ENCODE measurements around the gene CXCR5. TPM values are rescaled to one million over a fixed set of nuclear protein-coding genes. Genes with fewer than 3 reads are reported as not detected.
"Not testable (repeated sequence)": the region's sequence is repeated elsewhere in the genome, so short reads cannot be mapped to it uniquely, and the experiment has no call there.

Gene CXCR5, protein sequence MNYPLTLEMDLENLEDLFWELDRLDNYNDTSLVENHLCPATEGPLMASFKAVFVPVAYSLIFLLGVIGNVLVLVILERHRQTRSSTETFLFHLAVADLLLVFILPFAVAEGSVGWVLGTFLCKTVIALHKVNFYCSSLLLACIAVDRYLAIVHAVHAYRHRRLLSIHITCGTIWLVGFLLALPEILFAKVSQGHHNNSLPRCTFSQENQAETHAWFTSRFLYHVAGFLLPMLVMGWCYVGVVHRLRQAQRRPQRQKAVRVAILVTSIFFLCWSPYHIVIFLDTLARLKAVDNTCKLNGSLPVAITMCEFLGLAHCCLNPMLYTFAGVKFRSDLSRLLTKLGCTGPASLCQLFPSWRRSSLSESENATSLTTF
- 10 to 100 TPM; 16.9 to 20.3 TPM for total RNA-seq

GRCh38 chr11:118883368-118884071 lies at the start of gene CXCR5:
Gene CXCR5, plus strand, starts transcription at chr11:118883892. Its CDS starts 50 bp downstream, at chr11:118883942.
- peaks cover 99% of the 10 kb centered on the region for H3K4me1 Mint-ChIP-seq (ENCODE audit: low read depth)
- ATAC-seq (replicated peaks in 1 of 2) (peak; percentile 74), DNase-seq (peak; percentile 59 to 75)
- peaks cover 0 to 3% of the 10 kb centered on the region in 2 donors for H3K9me3 Mint-ChIP-seq
- no peaks in the 10 kb centered on the region for H3K27me3 Mint-ChIP-seq (ENCODE audit: low read depth)
- H3K27ac Mint-ChIP-seq = peak within 1 kb of the TSS; percentile 84
- peaks cover 0 to 9% of the 10 kb centered on the region in 2 donors for H3K36me3 Mint-ChIP-seq (ENCODE audit: insufficient read depth in 2 of 2)
- H3K4me3 Mint-ChIP-seq = peak within 1 kb of the TSS; percentile 81 to 84

DNA sequence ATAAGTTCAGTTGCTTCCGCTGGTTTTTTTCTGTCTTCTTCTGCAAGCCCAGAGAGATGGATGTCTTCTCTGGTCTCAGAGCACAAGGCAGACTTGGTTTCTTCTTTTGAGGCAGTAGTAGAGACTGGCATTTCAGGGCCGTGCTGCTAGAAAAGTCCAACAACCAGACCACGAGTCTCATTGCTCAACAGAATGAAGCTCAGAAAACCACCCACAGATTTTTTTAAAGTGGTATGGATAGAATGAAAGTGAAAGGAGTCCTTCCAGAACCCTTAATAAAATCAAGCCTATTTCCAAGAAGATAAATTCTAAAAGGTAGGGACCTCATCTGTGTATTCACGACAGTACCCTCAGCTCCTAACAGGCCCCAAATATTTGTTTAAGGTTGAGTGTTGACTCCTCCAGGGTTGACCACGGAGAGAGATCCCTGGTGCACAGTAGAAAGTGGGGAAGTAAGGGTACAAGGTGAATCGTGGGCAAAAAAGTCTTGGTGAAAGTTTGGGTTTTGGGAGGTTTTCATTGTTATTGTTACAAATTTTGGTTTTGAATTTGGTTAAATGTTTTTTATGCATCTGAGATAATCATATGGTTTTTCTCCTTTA lies 49.2 kb upstream of the CXCR5 start:
- DNase-seq = no peak
- peak; percentile 58 to 59 for ATAC-seq (replicated peaks in 1 of 2)
- H3K9me3 Mint-ChIP-seq = no peaks in the 10 kb centered on the region
- peak overlapping the region; percentile 41 to 85 for H3K4me3 Mint-ChIP-seq
- no peaks in the 10 kb centered on the region for H3K36me3 Mint-ChIP-seq (ENCODE audit: insufficient read depth in 2 of 2)
- peak overlapping the region; percentile 76 for H3K27ac Mint-ChIP-seq
- peaks cover 30% of the 10 kb centered on the region for H3K4me1 Mint-ChIP-seq (ENCODE audit: low read depth)
- H3K27me3 Mint-ChIP-seq (ENCODE audit: low read depth) = no peaks in the 10 kb centered on the region

- Mint-ChIP-seq H3K9me3 (no peaks in the 10 kb centered on the region), H3K36me3 (ENCODE audit: insufficient read depth in 2 of 2) (peaks cover 0 to 2% of the 10 kb centered on the region in 2 donors)
- ATAC-seq (replicated peaks in 1 of 2) = no peak
These were observed 45.8 kb upstream of the CXCR5 start for GRCh38 chr11:118837868-118838267.

DNA sequence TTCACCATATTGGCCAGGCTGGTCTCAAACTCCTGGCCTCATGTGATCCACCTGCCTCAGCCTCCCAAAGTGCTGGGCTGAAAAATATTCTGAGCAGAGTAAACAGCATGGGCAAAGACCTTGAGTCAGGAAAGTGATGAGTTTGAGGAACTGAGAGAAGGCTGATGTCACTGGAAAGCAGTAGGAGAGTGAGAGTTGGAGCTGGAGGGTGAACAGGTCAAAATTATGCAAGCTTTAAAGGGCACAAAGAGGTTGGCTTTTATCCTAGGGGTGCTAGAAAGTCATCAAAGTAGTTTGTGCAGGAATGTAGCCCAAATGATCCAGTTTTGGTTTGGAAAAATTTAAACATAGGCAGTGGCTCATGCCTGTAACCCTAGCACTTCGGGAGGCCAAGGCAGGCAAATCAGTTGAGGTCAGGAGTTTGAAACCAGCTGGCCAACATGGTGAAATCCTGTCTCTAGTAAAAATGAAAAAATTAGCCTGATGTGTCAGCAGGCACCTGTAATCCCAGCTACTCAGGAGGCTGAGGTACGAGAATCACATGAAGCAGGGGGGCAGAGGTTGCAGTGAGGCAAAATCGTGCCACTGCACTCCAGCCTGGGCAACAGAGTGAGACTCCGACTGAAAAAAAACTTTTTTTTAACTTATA lies 44.7 kb upstream of the CXCR5 start:
- Mint-ChIP-seq H3K27ac (no peak overlapping the region), H3K4me1 (ENCODE audit: low read depth) (peaks cover 61% of the 10 kb centered on the region), H3K27me3 (ENCODE audit: low read depth) (no peaks in the 10 kb centered on the region), H3K9me3 (peaks cover 0 to 1% of the 10 kb centered on the region in 2 donors), H3K36me3 (ENCODE audit: insufficient read depth in 2 of 2) (peaks cover 2 to 3% of the 10 kb centered on the region in 2 donors), H3K4me3 (peak overlapping the region; percentile 0 to 6)
- peak; percentile 16 to 30 for ATAC-seq (replicated peaks in 1 of 2)
- DNase-seq = no peak

More at GRCh38 chr11:118837868-118838267, 45.8 kb upstream of the CXCR5 start:
- DNase-seq = no peak
- Mint-ChIP-seq H3K4me3 (no peak overlapping the region), H3K27ac (no peak overlapping the region), H3K27me3 (ENCODE audit: low read depth) (no peaks in the 10 kb centered on the region), H3K4me1 (ENCODE audit: low read depth) (peaks cover 58% of the 10 kb centered on the region)

- peak; percentile 68 to 79 for ATAC-seq (replicated peaks in 1 of 2)
- Mint-ChIP-seq H3K4me1 (ENCODE audit: low read depth) (peaks cover 69% of the 10 kb centered on the region), H3K27ac (peak overlapping the region; percentile 87), H3K36me3 (ENCODE audit: insufficient read depth in 2 of 2) (peaks cover 3 to 4% of the 10 kb centered on the region in 2 donors), H3K4me3 (peak overlapping the region; percentile 49 to 77), H3K9me3 (peaks cover 0 to 1% of the 10 kb centered on the region in 2 donors), H3K27me3 (ENCODE audit: low read depth) (no peaks in the 10 kb centered on the region)
- DNase-seq = peak; percentile 57 to 58
These were observed 42.0 kb upstream of the CXCR5 start for GRCh38 chr11:118841469-118842242.

GRCh38 chr11:118842369-118842768 lies 41.3 kb upstream of the CXCR5 start:
- Mint-ChIP-seq H3K9me3 (peaks cover 0 to 1% of the 10 kb centered on the region in 2 donors), H3K36me3 (ENCODE audit: insufficient read depth in 2 of 2) (peaks cover 3 to 4% of the 10 kb centered on the region in 2 donors), H3K27me3 (ENCODE audit: low read depth) (no peaks in the 10 kb centered on the region), H3K4me1 (ENCODE audit: low read depth) (peaks cover 70% of the 10 kb centered on the region), H3K27ac (peak overlapping the region; percentile 55), H3K4me3 (peak overlapping the region in 1 of 2 donors; percentile 34)
- DNase-seq (no peak), ATAC-seq (replicated peaks in 1 of 2) (no peak)

DNA sequence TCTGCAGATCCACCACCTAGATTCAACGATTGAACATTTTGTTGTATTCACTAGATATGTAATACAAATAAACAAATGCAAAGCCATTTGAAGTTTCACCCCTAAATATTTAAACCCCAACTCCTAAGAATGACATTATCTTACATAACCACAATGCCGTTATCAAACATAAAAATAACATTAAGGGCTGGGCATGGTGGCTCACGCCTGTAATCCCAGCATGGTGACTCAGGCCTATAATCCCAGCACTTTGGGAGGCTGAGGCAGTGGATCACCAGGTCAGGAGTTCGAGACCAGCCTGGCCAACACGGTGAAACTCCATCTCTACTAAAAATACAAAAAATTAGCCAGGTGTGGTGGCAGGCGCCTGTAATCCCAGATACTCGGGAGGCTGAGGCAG lies 40.8 kb upstream of the CXCR5 start:
- H3K36me3 Mint-ChIP-seq (ENCODE audit: insufficient read depth in 2 of 2); H3K4me3 Mint-ChIP-seq; H3K27ac Mint-ChIP-seq; H3K27me3 Mint-ChIP-seq (ENCODE audit: low read depth); H3K9me3 Mint-ChIP-seq; DNase-seq; ATAC-seq (replicated peaks in 1 of 2): not testable (repeated sequence)
- peaks cover 66% of the 10 kb centered on the region for H3K4me1 Mint-ChIP-seq (ENCODE audit: low read depth)

- H3K9me3 Mint-ChIP-seq = peaks cover 0 to 1% of the 10 kb centered on the region in 2 donors
- peak overlapping the region; percentile 64 for H3K27ac Mint-ChIP-seq
- ATAC-seq (replicated peaks in 1 of 2) (no peak), DNase-seq (peak in 1 of 2 donors; percentile 9)
- H3K4me3 Mint-ChIP-seq = no peak overlapping the region
- peaks cover 3 to 4% of the 10 kb centered on the region in 2 donors for H3K36me3 Mint-ChIP-seq (ENCODE audit: insufficient read depth in 2 of 2)
- peaks cover 65% of the 10 kb centered on the region for H3K4me1 Mint-ChIP-seq (ENCODE audit: low read depth)
- H3K27me3 Mint-ChIP-seq (ENCODE audit: low read depth) = no peaks in the 10 kb centered on the region
These were observed 40.1 kb upstream of the CXCR5 start for GRCh38 chr11:118843565-118843964.

- no peaks in the 10 kb centered on the region for H3K27me3 Mint-ChIP-seq (ENCODE audit: low read depth)
- peaks cover 55% of the 10 kb centered on the region for H3K4me1 Mint-ChIP-seq (ENCODE audit: low read depth)
- H3K36me3 Mint-ChIP-seq (ENCODE audit: insufficient read depth in 2 of 2) = peaks cover 3 to 4% of the 10 kb centered on the region in 2 donors
- H3K4me3 Mint-ChIP-seq = peak overlapping the region; percentile 62 to 63
- peaks cover 0 to 1% of the 10 kb centered on the region in 2 donors for H3K9me3 Mint-ChIP-seq
- ATAC-seq (replicated peaks in 1 of 2) (peak; percentile 84 to 86), DNase-seq (peak; percentile 41 to 52)
- H3K27ac Mint-ChIP-seq = peak overlapping the region; percentile 68
These were observed 38.3 kb upstream of the CXCR5 start for GRCh38 chr11:118845369-118845768.

DNA sequence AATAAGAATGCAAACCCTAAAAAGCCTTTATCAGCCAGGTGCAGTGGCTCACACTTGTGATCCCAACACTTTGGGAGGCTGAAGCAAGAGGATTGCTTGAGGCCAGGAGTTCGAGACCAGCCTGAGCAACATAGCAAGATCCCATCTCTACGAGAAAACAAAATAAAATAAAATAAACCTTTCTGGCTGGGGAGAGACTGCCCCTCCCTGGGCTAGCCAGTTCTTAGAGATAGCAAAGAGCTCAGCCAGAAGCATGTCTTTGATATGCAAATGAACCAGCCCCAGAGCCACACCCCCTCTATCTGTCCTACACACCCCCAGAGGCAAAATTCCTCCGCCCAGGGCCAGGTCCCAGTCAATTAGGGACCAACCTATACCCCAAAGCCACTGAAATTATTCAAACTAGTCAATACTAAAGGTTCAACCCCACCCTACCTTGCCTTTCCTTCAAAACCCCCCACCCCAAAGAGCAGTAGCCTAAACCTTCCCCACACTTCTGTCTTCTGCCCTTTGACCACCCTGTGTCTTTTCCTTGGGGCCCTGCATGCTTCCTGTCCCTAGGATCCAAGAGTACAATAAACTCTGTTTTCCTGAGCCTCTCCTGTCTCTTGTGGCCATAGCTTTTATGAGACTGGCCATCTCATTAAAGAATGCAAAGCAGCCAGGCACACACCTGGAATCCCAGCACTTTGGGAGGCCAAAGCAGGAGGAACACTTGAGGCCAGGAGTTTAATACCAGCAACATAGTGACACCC lies 37.3 kb upstream of the CXCR5 start:
- Mint-ChIP-seq H3K27ac (no peak overlapping the region), H3K27me3 (ENCODE audit: low read depth) (no peaks in the 10 kb centered on the region), H3K36me3 (ENCODE audit: insufficient read depth in 2 of 2) (peaks cover 3 to 4% of the 10 kb centered on the region in 2 donors), H3K4me3 (no peak overlapping the region), H3K4me1 (ENCODE audit: low read depth) (peaks cover 45% of the 10 kb centered on the region), H3K9me3 (peaks cover 0 to 1% of the 10 kb centered on the region in 2 donors)
- DNase-seq = no peak
- no peak for ATAC-seq (replicated peaks in 1 of 2)

GRCh38 chr11:118849825-118850224 lies 33.9 kb upstream of the CXCR5 start:
- no peak overlapping the region for H3K27ac Mint-ChIP-seq
- peaks cover 0 to 1% of the 10 kb centered on the region in 2 donors for H3K36me3 Mint-ChIP-seq (ENCODE audit: insufficient read depth in 2 of 2)
- no peak overlapping the region for H3K4me3 Mint-ChIP-seq
- no peaks in the 10 kb centered on the region for H3K27me3 Mint-ChIP-seq (ENCODE audit: low read depth)
- no peaks in the 10 kb centered on the region for H3K9me3 Mint-ChIP-seq
- peaks cover 24% of the 10 kb centered on the region for H3K4me1 Mint-ChIP-seq (ENCODE audit: low read depth)
- DNase-seq (no peak), ATAC-seq (replicated peaks in 1 of 2) (no peak)

All from activated T-cell treated with anti-CD3 and anti-CD28 coated beads, Interleukin-2, amount 50 U/mL, for 72 hours (primary cell).